Fibroblast of villous mesenchyme (primary cell): Measurements from ENCODE around the gene PDE12. TPM values are rescaled to one million over a fixed set of nuclear protein-coding genes. Genes with fewer than 3 reads are reported as not detected.

Source experiments
- DNase-seq: peaks from one replicate; pipeline ENCODE4 v3.0.0-alpha.2; 2010; ENCODE audit warnings: low read depth
- H3K4me3 ChIP-seq: 2 replicates; pipeline ENCODE4 v1.5.1; 2011; ENCODE audit warnings: low read depth, mild to moderate bottlenecking, low read length
- CTCF ChIP-seq: IDR thresholded peaks from 2 replicates; pipeline ENCODE4 v1.5.1; 2012; ENCODE audit warnings: low read depth, mild to moderate bottlenecking, low read length; ENCODE audit not compliant: insufficient read depth
- total RNA-seq: library from RNA; depleted of rRNA; stranded (reverse); fragments of >200 nt; gene quantifications from 2 replicates; pipeline ENCODE4 v1.2.3, GENCODE V29; 2012

The PDE12 gene
- total RNA-seq, 1 donor: 25.0 TPM

DNA sequence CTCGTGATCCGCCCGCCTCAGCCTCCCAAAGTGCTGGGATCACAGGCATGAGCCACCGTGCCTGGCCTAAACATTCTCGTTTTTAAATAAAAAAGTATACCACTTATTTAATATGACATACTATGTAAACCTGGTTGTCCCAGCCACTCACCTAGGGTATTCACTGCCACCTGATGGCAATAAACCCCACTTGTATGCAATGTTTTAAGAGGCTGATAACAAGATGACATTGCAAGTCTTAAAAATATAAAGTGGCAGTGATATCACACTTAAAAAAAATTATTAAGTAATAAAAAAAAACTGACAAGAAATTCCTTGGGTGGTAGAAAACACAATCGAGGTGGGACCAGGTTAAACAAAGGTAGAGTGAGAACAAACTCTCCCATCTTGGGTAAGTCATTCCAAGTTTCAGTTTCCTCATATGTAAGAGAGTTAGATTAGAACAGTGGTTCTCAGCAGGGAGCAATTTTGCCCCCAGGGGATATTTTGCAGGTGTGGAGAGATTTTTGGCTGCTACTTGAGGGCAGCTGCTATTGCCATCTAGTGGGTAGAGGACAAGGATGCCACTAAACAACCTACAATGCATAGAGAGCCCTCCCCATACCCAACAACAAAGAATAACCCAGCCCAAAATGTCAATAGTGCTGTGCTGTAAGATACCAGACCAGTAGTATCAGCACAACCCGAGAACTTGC lies 26.5 kb downstream of the PDE12 start:
- peak; percentile 19 for TF ChIP-seq CTCF
- no peak for DNase-seq
- H3K4me3 ChIP-seq: no peak overlapping the region

DNA sequence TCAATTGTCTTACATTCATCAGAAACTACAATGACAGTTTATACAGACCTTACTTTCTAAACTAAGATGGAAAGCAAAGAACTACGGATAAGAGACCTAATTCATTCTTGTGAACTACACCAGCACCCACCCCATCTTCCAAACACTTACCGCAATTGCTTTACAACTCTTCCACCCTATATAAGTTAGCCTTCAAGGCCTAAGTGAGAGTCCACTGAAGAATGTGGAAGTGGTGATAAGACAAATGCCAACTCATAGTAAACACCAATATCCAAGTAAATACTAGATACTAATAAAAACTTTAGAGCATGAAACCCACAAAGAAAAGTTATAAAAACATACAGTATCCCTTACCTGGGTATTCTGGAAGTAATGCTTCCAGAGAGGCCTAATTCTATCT lies 27.5 kb downstream of the PDE12 start:
- no peak for DNase-seq
- no peak for TF ChIP-seq CTCF

GRCh38 chr3:57586778-57587177 lies 30.7 kb downstream of the PDE12 start:
- DNase-seq: no peak
- TF ChIP-seq CTCF: no peak
- no peak overlapping the region for H3K4me3 ChIP-seq

More for the DNA sequence above, 27.5 kb downstream of the PDE12 start:
- no peak overlapping the region for H3K4me3 ChIP-seq

DNA sequence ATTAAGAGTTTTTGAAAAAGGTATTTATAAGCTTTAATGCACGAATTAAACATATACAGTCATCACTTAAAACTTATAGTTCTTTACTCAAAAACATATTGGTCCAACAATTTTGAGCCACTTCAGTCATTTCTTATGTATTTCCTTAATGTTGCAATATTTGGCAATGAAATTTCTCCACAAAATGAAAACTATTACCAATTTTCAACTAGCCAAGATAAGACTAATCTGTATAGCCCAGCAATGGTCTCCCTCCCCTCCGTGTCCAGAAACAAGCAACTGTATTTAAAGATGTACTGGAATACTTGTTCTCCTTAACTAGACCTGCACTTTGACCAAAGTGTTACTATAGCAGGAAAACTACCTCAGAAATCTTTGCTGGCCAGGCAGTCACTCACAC lies 31.8 kb downstream of the PDE12 start:
- no peak for TF ChIP-seq CTCF
- no peak for DNase-seq
- H3K4me3 ChIP-seq: no peak overlapping the region

GRCh38 chr3:57592306-57592705 lies 36.2 kb downstream of the PDE12 start:
- TF ChIP-seq CTCF: no peak
- H3K4me3 ChIP-seq: peak overlapping the region; percentile 100
- no peak for DNase-seq

GRCh38 chr3:57594144-57594543 lies 38.1 kb downstream of the PDE12 start:
- no peak for TF ChIP-seq CTCF
- DNase-seq: no peak
- H3K4me3 ChIP-seq: peak overlapping the region; percentile 100

DNA sequence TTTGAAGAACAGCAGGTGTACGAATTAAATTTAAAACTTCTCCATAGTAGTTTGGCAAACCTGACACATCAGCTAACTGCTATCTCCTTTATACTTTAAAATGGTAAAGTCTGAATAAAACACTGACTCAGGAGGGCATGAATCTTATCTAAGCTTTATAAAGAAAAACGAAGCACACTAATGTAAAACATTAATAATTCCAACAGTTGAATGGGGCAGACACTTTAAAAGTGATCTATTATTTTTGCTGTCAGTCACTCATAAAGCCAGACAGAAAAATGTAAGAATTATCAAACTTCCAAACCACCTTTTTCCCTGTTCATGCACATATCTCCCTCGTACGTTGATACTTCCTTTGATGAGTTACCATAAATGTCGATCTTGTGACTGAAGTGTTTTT lies 38.5 kb downstream of the PDE12 start:
- no peak for DNase-seq
- peak overlapping the region; percentile 100 for H3K4me3 ChIP-seq
- no peak for TF ChIP-seq CTCF
